IMR-90 (cell line): ENCODE measurements around the gene LLCFC1. TPM values are rescaled to one million over a fixed set of nuclear protein-coding genes. Genes with fewer than 3 reads are reported as not detected.

Experiments used
- ATAC-seq: fragments of 200-7000 bp; cut with Tn5 transposase; 2 replicates; pipeline ENCODE4 v1.9.1; 2020; ENCODE audit warnings: low read depth, mild to moderate bottlenecking, moderate library complexity
- BruUV-seq: library from RNA; stranded (reverse); fragments of 400-500 nt; replicated peaks from 2 replicates; lab custom pipeline; 2021; lab: Mats Ljungman, UMichigan
- CTCF ChIA-PET: fragments of 300-600 bp; formaldehyde crosslinking; extraction: SDS; loops from one replicate; lab custom pipeline; 2021; ENCODE audit warnings: antibody characterized with exemption; lab: Yijun Ruan, JAX
- POLR2A ChIA-PET: fragments of 300-600 bp; sonication (Branson Sonifier 250); formaldehyde crosslinking; loops from one replicate; lab custom pipeline; 2022; ENCODE audit warnings: antibody characterized with exemption; ENCODE audit not compliant: unreplicated experiment; lab: Charles Lee
- DNase-seq: peaks from one replicate; pipeline ENCODE4 v3.0.0; 2013
- H2AFZ ChIP-seq: replicated peaks from 2 replicates; pipeline ENCODE3; 2013; ENCODE audit warnings: low read length, mild to moderate bottlenecking; ENCODE audit not compliant: poor library complexity
- H2AK5ac ChIP-seq: 2 replicates; pipeline ENCODE4 v1.6.1; 2013; ENCODE audit warnings: low read depth, low read length, inconsistent platforms
- H2AK9ac ChIP-seq: replicated peaks from 2 replicates; pipeline ENCODE3; 2013; ENCODE audit warnings: mild to moderate bottlenecking, low read depth, low read length, moderate library complexity; ENCODE audit not compliant: poor library complexity
- H2BK120ac ChIP-seq: 2 replicates; pipeline ENCODE4 v1.6.1; 2013; ENCODE audit warnings: low read depth, low read length, inconsistent platforms
- H2BK15ac ChIP-seq: 3 replicates; pipeline ENCODE4 v1.6.1; 2013; ENCODE audit warnings: low read depth, low read length, inconsistent platforms
- H2BK20ac ChIP-seq: 2 replicates; pipeline ENCODE4 v1.6.1; 2013; ENCODE audit warnings: low read depth, mild to moderate bottlenecking, inconsistent platforms, low read length, moderate library complexity
- H2BK5ac ChIP-seq: 2 replicates; pipeline ENCODE4 v1.6.1; 2013; ENCODE audit warnings: mild to moderate bottlenecking, low read depth, low read length, inconsistent platforms; ENCODE audit not compliant: poor library complexity, severe bottlenecking
- H3K14ac ChIP-seq: replicated peaks from 2 replicates; pipeline ENCODE4 v1.6.1; 2013; ENCODE audit warnings: low read depth, low read length, inconsistent platforms
- H3K18ac ChIP-seq: 2 replicates; pipeline ENCODE4 v1.6.1; 2013; ENCODE audit warnings: low read depth, low read length, control low read depth
- H3K23ac ChIP-seq: 2 replicates; pipeline ENCODE4 v1.6.1; 2013; ENCODE audit warnings: low read depth, low read length, inconsistent platforms
- H3K27ac ChIP-seq: 2 replicates; pipeline ENCODE4 v1.5.1; 2013; ENCODE audit warnings: mild to moderate bottlenecking, control low read depth, low read length; ENCODE audit not compliant: insufficient read depth
- H3K27me3 ChIP-seq: 2 replicates; pipeline ENCODE4 v1.6.1; 2013; ENCODE audit warnings: low read length; ENCODE audit not compliant: control insufficient read depth, insufficient read depth
- H3K36me3 ChIP-seq: 2 replicates; pipeline ENCODE4 v1.6.1; 2013; ENCODE audit warnings: low read length, mixed read lengths; ENCODE audit not compliant: control insufficient read depth, insufficient read depth
- H3K4ac ChIP-seq: 2 replicates; pipeline ENCODE4 v1.6.1; 2013; ENCODE audit warnings: low read depth, low read length, inconsistent platforms
- H3K4me1 ChIP-seq: 2 replicates; pipeline ENCODE4 v1.6.1; 2013; ENCODE audit warnings: low read length, mixed read lengths; ENCODE audit not compliant: control insufficient read depth, insufficient read depth
- H3K4me2 ChIP-seq: 2 replicates; pipeline ENCODE4 v1.6.1; 2013; ENCODE audit warnings: low read depth, mild to moderate bottlenecking, control low read depth, low read length, moderate library complexity
- H3K4me3 ChIP-seq: 2 replicates; pipeline ENCODE4 v1.5.1; 2013; ENCODE audit warnings: low read depth, mild to moderate bottlenecking, control low read depth, low read length, moderate library complexity; ENCODE audit not compliant: insufficient read depth
- H3K56ac ChIP-seq: 2 replicates; pipeline ENCODE4 v1.6.1; 2013; ENCODE audit warnings: low read length, inconsistent platforms; ENCODE audit not compliant: insufficient read depth; ENCODE audit errors: extremely low read depth
- H3K79me1 ChIP-seq, 2 experiments: 2 replicates each; pipeline ENCODE4 v1.6.1; 2013; ENCODE audit warnings: low read length in 2 of 2, inconsistent platforms in 1 of 2, low read depth in 1 of 2
- H3K9ac ChIP-seq: 2 replicates; pipeline ENCODE4 v1.6.1; 2013; ENCODE audit warnings: low read depth, low read length, control low read depth
- H3K9me1 ChIP-seq: 2 replicates; pipeline ENCODE4 v1.6.1; 2013; ENCODE audit warnings: low read length, inconsistent platforms; ENCODE audit not compliant: insufficient read depth
- H3K9me3 ChIP-seq: 2 replicates; pipeline ENCODE4 v1.6.1; 2013; ENCODE audit warnings: low read length; ENCODE audit not compliant: control insufficient read depth, insufficient read depth
- H4K20me1 ChIP-seq: 2 replicates; pipeline ENCODE4 v1.6.1; 2013; ENCODE audit warnings: low read length, inconsistent platforms; ENCODE audit not compliant: insufficient read depth
- H4K5ac ChIP-seq: 2 replicates; pipeline ENCODE4 v1.6.1; 2013; ENCODE audit warnings: mild to moderate bottlenecking, low read depth, low read length, control low read depth
- H4K8ac ChIP-seq, 2 experiments: 2 replicates each; pipeline ENCODE4 v1.6.1; 2013; ENCODE audit warnings: low read depth in 2 of 2, low read length in 2 of 2, control low read depth in 1 of 2, inconsistent platforms in 1 of 2
- H4K91ac ChIP-seq: 2 replicates; pipeline ENCODE4 v1.6.1; 2013; ENCODE audit warnings: low read depth, low read length, inconsistent platforms; ENCODE audit not compliant: insufficient read depth
- BHLHE40 ChIP-seq: fragments of 150-350 bp; IDR thresholded peaks from 2 replicates; pipeline ENCODE4 v1.6.1; 2016; ENCODE audit warnings: mild to moderate bottlenecking, low read depth, low read length
- CEBPB ChIP-seq: IDR thresholded peaks from 2 replicates; pipeline ENCODE4 v1.6.1; 2012; ENCODE audit warnings: low read depth, low read length, improper control_type of control experiment
- CHD1 ChIP-seq: IDR thresholded peaks from 2 replicates; pipeline ENCODE4 v1.6.1; 2012; ENCODE audit warnings: low read depth, low read length, improper control_type of control experiment
- FOS ChIP-seq: fragments of 150-350 bp; IDR thresholded peaks from 2 replicates; pipeline ENCODE4 v1.6.1; 2016; ENCODE audit warnings: low read depth, low read length
- MAFK ChIP-seq: IDR thresholded peaks from 2 replicates; pipeline ENCODE4 v1.6.1; 2012; ENCODE audit warnings: low read depth, low read length, improper control_type of control experiment
- MAZ ChIP-seq: IDR thresholded peaks from 2 replicates; pipeline ENCODE4 v1.6.1; 2012; ENCODE audit warnings: low read depth, mild to moderate bottlenecking, low read length, improper control_type of control experiment, moderate library complexity, borderline replicate concordance
- MXI1 ChIP-seq: IDR thresholded peaks from 2 replicates; pipeline ENCODE4 v1.6.1; 2012; ENCODE audit warnings: low read depth, mild to moderate bottlenecking, low read length, moderate library complexity, borderline replicate concordance
- NFE2L2 ChIP-seq: fragments of 150-350 bp; IDR thresholded peaks from 2 replicates; pipeline ENCODE4 v1.6.1; 2016; ENCODE audit warnings: low read depth, mild to moderate bottlenecking, low read length
- POLR2A ChIP-seq: IDR thresholded peaks from 2 replicates; pipeline ENCODE4 v1.6.1; 2012; ENCODE audit warnings: mild to moderate bottlenecking, low read depth, low read length
- RAD21 ChIP-seq: IDR thresholded peaks from 2 replicates; pipeline ENCODE4 v1.6.1; 2012; ENCODE audit warnings: low read length, improper control_type of control experiment
- RCOR1 ChIP-seq: IDR thresholded peaks from 2 replicates; pipeline ENCODE4 v1.6.1; 2012; ENCODE audit warnings: mild to moderate bottlenecking, low read length, improper control_type of control experiment; ENCODE audit not compliant: insufficient replicate concordance
- RFX5 ChIP-seq: IDR thresholded peaks from 2 replicates; pipeline ENCODE4 v1.8.0; 2012; ENCODE audit warnings: low read depth, mild to moderate bottlenecking, low read length, moderate library complexity
- SMC3 ChIP-seq: fragments of 150-350 bp; IDR thresholded peaks from 2 replicates; pipeline ENCODE4 v1.6.1; 2016; ENCODE audit warnings: low read depth, mild to moderate bottlenecking, antibody characterized with exemption, low read length, moderate library complexity
- WGBS, 2 experiments: methylation state at CpG; one replicate each; pipeline versions ENCODE4 v1.1.5 to v1.1.7; 2013; ENCODE audit warnings: missing lambda C conversion rate in 2 of 2; ENCODE audit not compliant: insufficient read length in 1 of 2; ENCODE audit errors: extremely low coverage in 2 of 2; 5-methylcytosine and 5-hydroxymethylcytosine counted together
- dilution Hi-C: fragments of 300-500 bp; cut with HindIII; formaldehyde crosslinking; loops from one replicate; pipeline ENCODE4 v1.14.3; 2018; ENCODE audit warnings: low sequenced_read_pairs; ENCODE audit not compliant: unreplicated experiment
- in situ Hi-C: fragments of 300-500 bp; cut with MboI; formaldehyde crosslinking; loops from 3 replicates; pipeline ENCODE4 v1.14.3; 2019; ENCODE audit warnings: low sequenced_read_pairs, inconsistent platforms, mixed read lengths
- intact Hi-C: fragments of 100-400 bp; cut with micrococcal nuclease; formaldehyde crosslinking; loops from 2 replicates; pipeline ENCODE4 v1.10.0; 2022
- polyA plus RNA-seq, 3 experiments: library from polyadenylated mRNA; depleted of rRNA; stranded (reverse); fragments of >200 nt; gene quantifications; 2 replicates each; pipeline ENCODE4 v1.2.3, GENCODE V29; 2012; ENCODE audit warnings: low replicate concordance in 1 of 3
- total RNA-seq: library from RNA; depleted of rRNA; stranded (reverse); fragments of >200 nt; gene quantifications from 2 replicates; pipeline ENCODE4 v1.2.3, GENCODE V29; 2012
- TF ChIP-seq, protein P1 (sequence below): fragments of 150-350 bp; IDR thresholded peaks from 2 replicates; pipeline ENCODE4 v1.6.1; 2016; ENCODE audit warnings: low read depth, mild to moderate bottlenecking, low read length, moderate library complexity, borderline replicate concordance
- TF ChIP-seq, protein P2 (sequence below): conservative IDR thresholded peaks from 2 replicates; pipeline ENCODE4 v1.5.1; 2012; ENCODE audit warnings: mild to moderate bottlenecking, low read depth, low read length, improper control_type of control experiment
- TF ChIP-seq, protein P3 (sequence below): fragments of 150-350 bp; IDR thresholded peaks from 2 replicates; pipeline ENCODE4 v1.6.1; 2017; ENCODE audit warnings: mild to moderate bottlenecking, antibody characterized with exemption, low read length, low read depth

The LLCFC1 gene
- total and polyA plus RNA-seq, 2 of the 4 experiments (the other 2 are of a cell fraction) = not detected

DNA sequence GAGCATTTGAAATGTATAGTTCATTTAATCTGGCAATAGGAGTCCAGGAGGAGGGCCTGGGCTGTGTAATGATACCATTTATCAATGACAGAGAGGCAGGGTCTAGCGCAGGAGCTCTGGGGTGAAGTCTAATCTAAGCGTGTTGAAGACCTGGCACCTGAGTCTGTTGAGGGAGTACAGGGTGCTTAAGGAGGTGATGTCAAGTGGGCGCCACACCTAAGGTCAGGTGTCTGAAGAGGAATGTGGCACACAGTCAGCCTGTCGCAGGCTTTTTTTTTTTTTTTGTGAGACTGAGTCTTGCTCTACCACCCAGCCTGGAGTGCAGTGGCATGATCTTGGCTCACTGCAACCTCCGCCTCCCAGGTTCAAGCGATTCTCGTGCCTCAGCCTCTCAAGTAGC lies 2.3 kb downstream of the LLCFC1 start:
- Histone ChIP-seq H2AFZ (no peak overlapping the region), H2AK9ac (no peak overlapping the region), H3K9ac (no peak overlapping the region), H3K27me3 (no peaks in the 10 kb centered on the region), H2BK15ac (no peak overlapping the region), H3K18ac (no peak overlapping the region), H3K56ac (no peak overlapping the region), H3K4ac (no peak overlapping the region), H3K4me3 (no peak overlapping the region), H2BK20ac (no peak overlapping the region), H4K20me1 (no peaks in the 10 kb centered on the region), H3K14ac (no peak overlapping the region), H3K9me3 (peaks cover 14% of the 10 kb centered on the region; the same call in 1 of the 2 replicates), H3K79me1 (no peaks in the 10 kb centered on the region), H3K9me1 (no peaks in the 10 kb centered on the region), H2BK120ac (no peak overlapping the region), H2AK5ac (no peak overlapping the region), H3K36me3 (no peaks in the 10 kb centered on the region), H3K4me2 (no peak overlapping the region), H3K23ac (no peak overlapping the region), H3K27ac (no peak overlapping the region), H3K4me1 (no peaks in the 10 kb centered on the region), H4K91ac (no peak overlapping the region), H4K8ac (no peak overlapping the region), H2BK5ac (no peak overlapping the region), H4K5ac (no peak overlapping the region)
- DNase-seq = no peak
- WGBS, 2 experiments = 61% methylated on average over 2 of the region's 7 CpGs; no CpG with 5 or more reads in 1 of the 2 experiments
- dilution Hi-C loops = no loop called here
- no peak for ATAC-seq
- TF ChIP-seq POLR2A (no peak), CHD1 (no peak), BHLHE40 (no peak), RFX5 (no peak), CEBPB (no peak), RCOR1 (no peak), MAFK (no peak), MAZ (no peak), NFE2L2 (no peak), RAD21 (no peak), MXI1 (no peak), FOS (no peak), SMC3 (no peak)
- TF ChIP-seq, protein P1, sequence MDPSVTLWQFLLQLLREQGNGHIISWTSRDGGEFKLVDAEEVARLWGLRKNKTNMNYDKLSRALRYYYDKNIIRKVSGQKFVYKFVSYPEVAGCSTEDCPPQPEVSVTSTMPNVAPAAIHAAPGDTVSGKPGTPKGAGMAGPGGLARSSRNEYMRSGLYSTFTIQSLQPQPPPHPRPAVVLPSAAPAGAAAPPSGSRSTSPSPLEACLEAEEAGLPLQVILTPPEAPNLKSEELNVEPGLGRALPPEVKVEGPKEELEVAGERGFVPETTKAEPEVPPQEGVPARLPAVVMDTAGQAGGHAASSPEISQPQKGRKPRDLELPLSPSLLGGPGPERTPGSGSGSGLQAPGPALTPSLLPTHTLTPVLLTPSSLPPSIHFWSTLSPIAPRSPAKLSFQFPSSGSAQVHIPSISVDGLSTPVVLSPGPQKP = no peak
- TF ChIP-seq, protein P2, sequence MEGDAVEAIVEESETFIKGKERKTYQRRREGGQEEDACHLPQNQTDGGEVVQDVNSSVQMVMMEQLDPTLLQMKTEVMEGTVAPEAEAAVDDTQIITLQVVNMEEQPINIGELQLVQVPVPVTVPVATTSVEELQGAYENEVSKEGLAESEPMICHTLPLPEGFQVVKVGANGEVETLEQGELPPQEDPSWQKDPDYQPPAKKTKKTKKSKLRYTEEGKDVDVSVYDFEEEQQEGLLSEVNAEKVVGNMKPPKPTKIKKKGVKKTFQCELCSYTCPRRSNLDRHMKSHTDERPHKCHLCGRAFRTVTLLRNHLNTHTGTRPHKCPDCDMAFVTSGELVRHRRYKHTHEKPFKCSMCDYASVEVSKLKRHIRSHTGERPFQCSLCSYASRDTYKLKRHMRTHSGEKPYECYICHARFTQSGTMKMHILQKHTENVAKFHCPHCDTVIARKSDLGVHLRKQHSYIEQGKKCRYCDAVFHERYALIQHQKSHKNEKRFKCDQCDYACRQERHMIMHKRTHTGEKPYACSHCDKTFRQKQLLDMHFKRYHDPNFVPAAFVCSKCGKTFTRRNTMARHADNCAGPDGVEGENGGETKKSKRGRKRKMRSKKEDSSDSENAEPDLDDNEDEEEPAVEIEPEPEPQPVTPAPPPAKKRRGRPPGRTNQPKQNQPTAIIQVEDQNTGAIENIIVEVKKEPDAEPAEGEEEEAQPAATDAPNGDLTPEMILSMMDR = no peak
- TF ChIP-seq, protein P3, sequence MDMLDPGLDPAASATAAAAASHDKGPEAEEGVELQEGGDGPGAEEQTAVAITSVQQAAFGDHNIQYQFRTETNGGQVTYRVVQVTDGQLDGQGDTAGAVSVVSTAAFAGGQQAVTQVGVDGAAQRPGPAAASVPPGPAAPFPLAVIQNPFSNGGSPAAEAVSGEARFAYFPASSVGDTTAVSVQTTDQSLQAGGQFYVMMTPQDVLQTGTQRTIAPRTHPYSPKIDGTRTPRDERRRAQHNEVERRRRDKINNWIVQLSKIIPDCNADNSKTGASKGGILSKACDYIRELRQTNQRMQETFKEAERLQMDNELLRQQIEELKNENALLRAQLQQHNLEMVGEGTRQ = no peak
- intact Hi-C loops = no loop called here
- in situ Hi-C loops = no loop called here
- CTCF ChIA-PET = no interaction called here
- POLR2A ChIA-PET = no interaction called here
- no TSS peak for BruUV-seq
